Measurements from ENCODE around the gene RPUSD3. TPM values are rescaled to one million over a fixed set of nuclear protein-coding genes. Genes with fewer than 3 reads are reported as not detected.
"Not testable (repeated sequence)": the region's sequence is repeated elsewhere in the genome, so short reads cannot be mapped to it uniquely, and the experiment has no call there.

The RPUSD3 gene
- total RNA-seq, 1 experiment from 2014 or later, result 31.3 TPM

GRCh38 chr3:9865125-9865637, 21.4 kb upstream of the RPUSD3 start:
- not testable (repeated sequence) for DNase-seq (ENCODE audit: low read depth)

GRCh38 chr3:9864200-9864927, 20.6 kb upstream of the RPUSD3 start:
- DNase-seq (ENCODE audit: low read depth), result peak; percentile 17

- no peak for DNase-seq (ENCODE audit: low read depth)
Measured at GRCh38 chr3:9863058-9863772, 19.4 kb upstream of the RPUSD3 start.

DNA sequence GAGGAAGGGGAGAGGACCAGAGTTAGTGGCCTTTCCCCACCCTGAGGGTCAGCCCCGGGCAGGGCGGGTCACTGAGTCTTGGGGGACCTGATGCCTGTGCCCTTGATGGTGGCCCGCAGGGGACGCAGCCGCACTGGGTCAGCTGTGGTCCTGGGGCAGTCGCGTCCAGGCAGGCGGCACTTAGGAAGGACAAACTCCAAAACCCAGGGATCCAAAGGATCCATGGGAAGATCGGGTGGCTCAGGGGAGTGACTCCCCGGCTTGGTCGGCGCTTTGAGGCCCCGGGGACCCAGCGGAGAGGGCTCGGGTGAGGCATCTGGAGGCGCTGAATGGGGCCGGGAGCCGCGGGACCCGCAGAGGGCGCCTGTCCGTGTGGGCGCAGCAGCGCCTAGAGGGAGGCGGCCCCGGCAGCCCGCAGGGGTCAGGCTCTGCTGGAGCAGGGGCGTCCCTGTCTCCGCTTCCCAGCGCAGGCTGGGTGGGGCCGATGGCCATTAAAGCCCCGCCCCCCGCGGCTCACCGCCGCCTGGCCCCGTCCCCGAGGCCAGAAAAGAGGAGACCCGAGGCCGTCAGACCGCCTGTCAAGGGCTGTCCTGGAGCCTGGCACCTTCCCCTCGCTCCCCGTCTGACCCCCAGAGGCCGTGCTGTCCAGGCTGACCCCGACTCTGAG, 18.7 kb upstream of the RPUSD3 start:
- no peak for DNase-seq (ENCODE audit: low read depth)

DNA sequence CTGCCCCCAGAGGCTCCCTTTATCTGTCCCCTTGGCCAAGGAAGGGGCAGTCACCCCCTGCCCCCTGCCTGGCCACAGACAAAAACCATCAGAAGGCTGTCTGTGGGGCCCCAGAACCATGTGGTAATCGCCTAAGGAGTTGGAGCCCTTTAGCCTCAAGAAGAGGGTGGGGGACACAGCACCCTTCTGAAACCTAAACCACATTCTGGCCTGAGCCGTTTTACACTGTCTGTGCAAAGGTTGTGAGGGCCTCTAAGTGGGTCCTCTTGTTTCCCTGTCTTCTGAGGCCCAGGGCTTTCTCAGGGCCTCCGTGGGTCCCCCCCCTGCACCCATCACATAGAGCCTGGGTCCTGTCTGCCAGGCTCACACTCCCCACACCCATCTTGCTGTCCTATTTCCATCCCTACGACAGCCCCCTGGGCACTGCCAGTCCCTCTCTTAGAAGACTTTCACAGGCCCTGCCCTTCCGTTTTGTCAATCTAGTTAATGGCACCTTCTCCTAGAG, 17.9 kb upstream of the RPUSD3 start:
- DNase-seq (ENCODE audit: low read depth), result no peak

DNA sequence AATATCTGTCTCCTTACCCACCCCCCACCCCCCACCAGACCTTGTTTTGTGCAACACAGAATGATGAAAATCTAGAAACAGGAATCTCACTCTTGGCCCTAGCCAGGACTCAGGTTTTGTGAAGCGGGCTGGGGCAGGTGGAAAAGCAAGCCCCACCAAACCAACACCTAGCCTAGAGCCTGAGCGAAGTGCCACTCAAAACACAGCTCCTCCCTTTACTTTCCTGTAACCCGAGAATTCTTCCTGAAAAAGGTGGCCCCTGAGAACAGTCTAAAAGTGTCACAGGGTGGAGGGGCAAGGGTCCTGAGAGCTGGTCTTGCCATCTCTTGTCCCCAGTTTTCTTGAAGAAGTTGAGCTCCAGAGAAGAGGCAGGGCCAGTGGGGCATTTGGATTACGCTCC, 17.4 kb upstream of the RPUSD3 start:
- DNase-seq (ENCODE audit: low read depth), result no peak

GRCh38 chr3:9859530-9860025, 15.8 kb upstream of the RPUSD3 start:
- no peak for DNase-seq (ENCODE audit: low read depth)

- DNase-seq (ENCODE audit: low read depth), result no peak
Measured at GRCh38 chr3:9855594-9855993, 11.8 kb upstream of the RPUSD3 start.

DNA sequence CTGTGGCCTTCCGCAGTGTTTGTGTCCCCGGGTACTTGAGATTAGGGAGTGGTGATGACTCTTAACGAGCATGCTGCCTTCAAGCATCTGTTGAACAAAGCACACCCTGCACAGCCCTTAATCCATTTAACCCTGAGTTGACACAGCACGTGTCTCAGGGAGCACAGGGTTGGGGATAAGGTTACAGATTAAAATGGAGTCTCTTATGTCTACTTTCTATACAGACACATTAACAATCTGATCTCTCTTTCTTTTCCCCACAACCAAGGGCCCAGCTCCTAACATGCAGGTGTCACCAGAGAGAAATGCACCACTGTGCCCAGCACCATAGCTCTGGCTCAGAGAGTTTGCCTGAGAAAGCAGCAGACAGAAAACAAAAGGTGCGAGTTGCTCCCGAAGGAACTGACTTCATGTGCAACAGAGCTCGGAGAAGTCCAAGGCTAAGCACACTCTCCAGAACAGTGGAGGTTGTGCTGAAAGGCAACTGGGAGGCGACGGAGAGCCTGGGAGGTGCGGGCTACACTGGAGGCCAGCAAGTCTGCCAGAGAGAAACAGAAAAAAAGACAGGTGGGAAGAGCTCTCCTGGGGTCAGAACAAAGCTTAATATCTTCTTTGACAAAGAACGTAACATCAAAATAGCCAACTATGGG, 10.6 kb upstream of the RPUSD3 start:
- not testable (repeated sequence) for DNase-seq (ENCODE audit: low read depth)

DNA sequence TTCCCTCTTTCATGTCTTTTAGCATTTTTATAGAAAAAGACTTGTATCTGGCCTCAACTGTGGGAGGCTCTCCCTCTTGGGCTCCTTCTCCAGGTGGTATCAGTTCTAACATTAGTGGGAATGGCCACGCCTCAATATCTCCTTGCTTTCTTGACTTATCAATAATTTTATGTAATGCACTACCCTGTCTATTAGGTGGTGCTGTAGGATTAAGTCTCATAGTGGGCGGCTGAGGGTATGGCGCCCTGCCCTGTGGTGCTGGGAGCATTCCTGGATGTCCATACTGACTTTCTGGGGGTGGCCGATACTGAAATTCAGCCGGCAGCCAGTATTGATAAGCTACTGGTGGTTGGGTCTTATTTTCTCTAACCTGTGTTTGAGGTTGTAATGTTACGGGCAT, 8.7 kb upstream of the RPUSD3 start:
- no peak for DNase-seq (ENCODE audit: low read depth)

- DNase-seq (ENCODE audit: low read depth), result not testable (repeated sequence)
Measured at GRCh38 chr3:9851926-9852325, 8.1 kb upstream of the RPUSD3 start.

DNA sequence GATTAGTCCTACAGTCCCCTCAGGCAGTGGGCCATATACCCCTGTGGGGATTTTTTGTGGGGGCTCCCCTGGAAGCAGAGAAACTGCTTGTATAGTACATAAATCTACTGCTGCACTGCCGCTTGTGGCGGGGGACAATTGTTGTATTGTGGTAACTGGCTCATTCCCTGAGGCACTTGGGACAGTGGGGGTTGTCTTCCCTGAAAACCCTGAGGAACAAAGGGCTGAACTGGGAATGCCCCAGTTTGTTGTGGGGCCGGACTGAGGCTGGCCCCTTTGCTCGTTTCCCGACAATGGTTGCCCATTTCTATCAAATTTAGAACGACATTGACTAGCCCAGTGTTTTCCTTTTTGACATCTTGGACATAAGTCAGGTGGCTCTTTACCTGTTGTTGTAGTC, 7.6 kb upstream of the RPUSD3 start:
- not testable (repeated sequence) for DNase-seq (ENCODE audit: low read depth)

DNA sequence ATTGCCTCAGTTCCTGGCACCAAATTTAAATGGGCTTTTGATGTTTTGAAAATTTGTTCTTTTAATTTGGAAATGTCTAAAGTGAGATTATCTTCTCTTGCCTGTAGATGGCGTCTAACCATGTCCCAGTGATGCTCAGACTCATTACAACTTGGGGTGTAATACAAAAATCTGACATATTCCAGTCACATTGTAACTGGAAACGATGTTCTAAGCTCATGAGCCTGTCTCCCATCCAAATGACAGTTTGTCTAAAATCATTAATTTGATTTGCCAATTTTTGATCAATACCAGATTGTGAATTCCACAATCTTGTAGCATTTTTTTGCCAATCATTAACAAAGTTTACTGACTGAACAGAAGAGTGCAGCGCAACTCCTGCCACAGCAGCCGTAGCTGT, 5.1 kb upstream of the RPUSD3 start:
- DNase-seq (ENCODE audit: low read depth), result not testable (repeated sequence)

- not testable (repeated sequence) for DNase-seq (ENCODE audit: low read depth)
Measured at GRCh38 chr3:9847870-9848269, 4.1 kb upstream of the RPUSD3 start.

- no peak for DNase-seq (ENCODE audit: low read depth)
Measured at GRCh38 chr3:9846931-9847488, 3.2 kb upstream of the RPUSD3 start.

GRCh38 chr3:9846231-9846630, 2.4 kb upstream of the RPUSD3 start:
- DNase-seq (ENCODE audit: low read depth), result no peak

- no peak for DNase-seq (ENCODE audit: low read depth)
Measured at GRCh38 chr3:9841015-9841414, 2.8 kb downstream of the RPUSD3 start.

- no peak for DNase-seq (ENCODE audit: low read depth)
Measured at GRCh38 chr3:9838856-9839255, 5.0 kb downstream of the RPUSD3 start.

DNA sequence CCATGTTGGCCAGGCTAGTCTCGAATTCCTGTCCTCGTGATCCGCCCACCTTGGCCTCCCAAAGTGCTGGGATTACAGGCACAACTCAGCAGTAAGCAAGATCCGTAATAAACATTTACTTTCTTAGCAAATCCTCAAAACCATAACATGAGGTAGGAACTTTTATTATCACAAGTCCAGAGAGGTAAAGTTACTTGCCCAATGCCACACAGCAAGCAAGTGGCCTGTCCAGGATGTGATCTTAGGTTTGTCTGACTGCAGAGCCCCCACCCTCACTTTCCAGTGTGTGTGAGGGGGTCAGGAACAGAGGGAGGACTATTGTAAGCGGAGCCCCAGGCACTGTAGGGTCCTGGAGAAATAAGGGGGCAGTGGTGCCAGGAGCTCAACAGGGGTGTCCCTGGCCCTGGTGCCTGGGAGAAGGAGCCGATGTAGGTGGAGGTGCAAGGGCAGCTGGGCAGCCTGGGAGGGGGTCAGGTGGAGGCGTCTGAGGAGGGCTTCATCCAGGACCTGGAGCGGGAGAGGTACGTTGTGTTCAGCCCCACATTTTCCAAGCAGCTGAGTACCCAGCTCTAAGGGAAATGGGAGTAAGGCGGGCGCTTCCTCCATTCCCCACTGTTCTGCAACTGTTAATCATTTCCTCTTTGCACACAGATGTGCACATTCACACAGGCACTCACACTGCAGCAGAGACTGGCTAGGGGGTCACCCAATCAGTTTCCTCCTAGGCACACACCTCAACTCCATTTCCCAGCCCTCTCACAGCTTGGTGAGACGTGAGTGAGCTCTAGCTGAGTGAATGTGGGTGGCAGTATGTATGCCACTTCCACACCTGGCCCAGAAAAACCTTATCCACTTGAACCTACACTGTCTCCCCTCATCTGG, 5.9 kb downstream of the RPUSD3 start:
- DNase-seq (ENCODE audit: low read depth), result no peak
